Fibroblast of lung (primary cell): ENCODE data around the gene RPL13A. TPM values are rescaled to one million over a fixed set of nuclear protein-coding genes. Genes with fewer than 3 reads are reported as not detected.

Experiments
- DNase-seq, 2 donors: peaks; one replicate each; pipeline versions ENCODE4 v3.0.0 to v3.0.0-alpha.2; 2010; ENCODE audit warnings: low read depth in 2 of 2
- H2AFZ ChIP-seq: 2 replicates; pipeline ENCODE4 v1.5.1; 2012; ENCODE audit warnings: low read length, control low read depth, inconsistent platforms
- H3K27ac ChIP-seq: 2 replicates; pipeline ENCODE4 v1.5.1; 2011; ENCODE audit warnings: low read length, control low read depth; ENCODE audit not compliant: insufficient read depth
- H3K27me3 ChIP-seq: 2 replicates; pipeline ENCODE4 v1.5.1; 2011; ENCODE audit warnings: mild to moderate bottlenecking, low read length; ENCODE audit not compliant: control insufficient read depth, insufficient read depth
- H3K36me3 ChIP-seq: 2 replicates; pipeline ENCODE4 v1.5.1; 2011; ENCODE audit warnings: low read length; ENCODE audit not compliant: control insufficient read depth, insufficient read depth
- H3K4me1 ChIP-seq: 2 replicates; pipeline ENCODE4 v1.5.1; 2011; ENCODE audit warnings: low read length; ENCODE audit not compliant: control insufficient read depth, insufficient read depth; ENCODE audit errors: extremely low read depth
- H3K4me2 ChIP-seq: 2 replicates; pipeline ENCODE4 v1.5.1; 2011; ENCODE audit warnings: low read length, control low read depth; ENCODE audit not compliant: insufficient read depth; ENCODE audit errors: extremely low read depth
- H3K4me3 ChIP-seq, 4 experiments: fragments of 200-600 bp in 1 of 4; sonication (generic) in 1 of 4; replicated peaks in 1 of 4; 2 replicates each; pipeline ENCODE4 v1.5.1; 2011 to 2016; ENCODE audit warnings: low read length in 4 of 4, low read depth in 3 of 4, mild to moderate bottlenecking in 3 of 4, control low read depth in 2 of 4, inconsistent platforms in 1 of 4, mixed read lengths in 1 of 4; ENCODE audit not compliant: insufficient read depth in 1 of 4; ENCODE audit errors: control extremely low read depth in 1 of 4
- H3K79me2 ChIP-seq: 2 replicates; pipeline ENCODE4 v1.5.1; 2012; ENCODE audit warnings: mild to moderate bottlenecking, low read length, inconsistent platforms; ENCODE audit not compliant: control insufficient read depth, insufficient read depth
- H3K9ac ChIP-seq: 2 replicates; pipeline ENCODE4 v1.5.1; 2011; ENCODE audit warnings: mild to moderate bottlenecking, low read length, control low read depth; ENCODE audit not compliant: insufficient read depth
- H3K9me3 ChIP-seq: 2 replicates; pipeline ENCODE4 v1.5.1; 2012; ENCODE audit warnings: low read depth, low read length; ENCODE audit not compliant: control insufficient read depth, insufficient read depth
- H4K20me1 ChIP-seq: 2 replicates; pipeline ENCODE4 v1.5.1; 2011; ENCODE audit warnings: low read length; ENCODE audit not compliant: control insufficient read depth, insufficient read depth; ENCODE audit errors: extremely low read depth
- EZH2 ChIP-seq: IDR thresholded peaks from 2 replicates; pipeline ENCODE4 v1.5.1; 2012; ENCODE audit warnings: low read length, control low read depth, mild to moderate bottlenecking; ENCODE audit errors: missing control alignments
- polyA plus RNA-seq, 2 donors: library from polyadenylated mRNA; depleted of rRNA in 1 of 2; stranded (reverse) in 1 of 2; unstranded in 1 of 2; fragments of >200 nt; gene quantifications; 2 replicates each; pipeline ENCODE4 v1.2.1, GENCODE V29; 2011 to 2012; ENCODE audit warnings: missing spikeins in 1 of 2
- total RNA-seq: library from RNA; depleted of rRNA; stranded (reverse); fragments of >200 nt; gene quantifications from 2 replicates; pipeline ENCODE4 v1.2.1, GENCODE V29; 2014
- TF ChIP-seq, protein P1 (sequence below), 2 donors: IDR thresholded peaks in 1 of 2; conservative IDR thresholded peaks in 1 of 2; 1 replicate in 1 of 2; 2 replicates in 1 of 2; pipeline ENCODE4 v1.5.1; 2011 to 2012; ENCODE audit warnings: low read length in 2 of 2, control low read depth in 1 of 2, inconsistent platforms in 1 of 2, low read depth in 1 of 2, mild to moderate bottlenecking in 1 of 2

RPL13A gene
- total and polyA plus RNA-seq, 2 donors (not counting 1 experiment from before 2014, with no cell fraction given), result 1,418 to 3,385 TPM

- TF ChIP-seq EZH2, result no peak
- TF ChIP-seq, protein P1, sequence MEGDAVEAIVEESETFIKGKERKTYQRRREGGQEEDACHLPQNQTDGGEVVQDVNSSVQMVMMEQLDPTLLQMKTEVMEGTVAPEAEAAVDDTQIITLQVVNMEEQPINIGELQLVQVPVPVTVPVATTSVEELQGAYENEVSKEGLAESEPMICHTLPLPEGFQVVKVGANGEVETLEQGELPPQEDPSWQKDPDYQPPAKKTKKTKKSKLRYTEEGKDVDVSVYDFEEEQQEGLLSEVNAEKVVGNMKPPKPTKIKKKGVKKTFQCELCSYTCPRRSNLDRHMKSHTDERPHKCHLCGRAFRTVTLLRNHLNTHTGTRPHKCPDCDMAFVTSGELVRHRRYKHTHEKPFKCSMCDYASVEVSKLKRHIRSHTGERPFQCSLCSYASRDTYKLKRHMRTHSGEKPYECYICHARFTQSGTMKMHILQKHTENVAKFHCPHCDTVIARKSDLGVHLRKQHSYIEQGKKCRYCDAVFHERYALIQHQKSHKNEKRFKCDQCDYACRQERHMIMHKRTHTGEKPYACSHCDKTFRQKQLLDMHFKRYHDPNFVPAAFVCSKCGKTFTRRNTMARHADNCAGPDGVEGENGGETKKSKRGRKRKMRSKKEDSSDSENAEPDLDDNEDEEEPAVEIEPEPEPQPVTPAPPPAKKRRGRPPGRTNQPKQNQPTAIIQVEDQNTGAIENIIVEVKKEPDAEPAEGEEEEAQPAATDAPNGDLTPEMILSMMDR (conservative IDR thresholded peaks at IDR 0.05 in 1 of 2, IDR thresholded peaks at IDR 0.05 in 1 of 2; ENCODE audit: low read depth in 1 of 2, low read length in 2 of 2), result no peak
- Histone ChIP-seq H3K4me2 (no peak overlapping the region), H3K27ac (no peak overlapping the region), H3K79me2 (peaks cover 6% of the 10 kb centered on the region), H3K4me3 (no peak overlapping the region), H3K4me1 (peaks cover 3% of the 10 kb centered on the region), H3K27me3 (peaks cover 10% of the 10 kb centered on the region), H3K9me3 (no peaks in the 10 kb centered on the region), H4K20me1 (no peaks in the 10 kb centered on the region), H3K36me3 (peaks cover 6% of the 10 kb centered on the region), H2AFZ (no peak overlapping the region), H3K9ac (no peak overlapping the region)
- DNase-seq, result no peak
Measured at GRCh38 chr19:49445997-49446396, 41.4 kb upstream of the RPL13A start.

DNA sequence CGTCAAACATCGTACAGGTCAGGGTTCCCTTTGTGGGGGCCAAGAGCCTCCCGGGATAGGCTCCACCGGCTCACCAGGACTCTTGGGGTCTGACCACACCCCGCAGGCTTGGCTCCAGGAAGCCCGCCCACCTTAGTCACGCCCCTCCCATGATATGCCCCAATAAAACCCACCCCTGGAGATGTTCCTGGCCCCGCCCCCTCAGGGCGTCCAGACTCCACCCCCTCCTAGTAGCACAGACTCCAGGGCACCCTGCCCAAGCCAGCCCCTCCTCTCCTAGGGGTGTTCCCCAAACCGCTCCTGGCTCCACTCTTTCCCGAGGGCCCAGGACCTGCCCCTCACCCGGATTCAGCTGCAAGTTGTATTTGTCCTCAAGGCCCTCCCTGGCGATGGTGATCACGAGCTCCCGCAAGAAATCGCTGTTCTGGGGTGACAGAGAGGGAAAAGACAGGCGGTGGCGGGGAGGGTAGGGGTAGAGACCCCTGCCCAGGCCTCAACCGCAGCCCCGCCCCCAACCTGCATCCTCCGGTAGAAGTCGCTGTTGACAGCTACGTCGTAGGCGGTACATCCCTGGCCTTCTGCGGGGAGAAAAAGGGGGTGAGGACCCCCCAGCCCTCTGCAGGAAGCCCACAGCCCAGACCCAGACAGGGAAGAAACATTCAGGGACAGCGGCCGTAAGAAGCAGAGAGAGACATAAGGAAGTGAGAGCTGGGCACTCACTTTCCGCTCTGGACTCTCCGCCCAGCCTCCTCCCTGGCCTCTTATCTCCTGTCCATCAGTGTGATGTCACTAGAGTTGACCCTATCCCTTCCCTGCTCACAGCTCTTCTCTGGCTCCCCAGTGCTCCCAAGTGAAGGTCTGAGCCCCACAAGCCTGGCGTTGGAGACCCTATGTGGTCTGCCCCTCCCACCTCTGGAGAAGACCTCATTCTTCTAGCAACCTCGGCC, 39.6 kb upstream of the RPL13A start:
- H4K20me1 ChIP-seq, result no peaks in the 10 kb centered on the region
- no peaks in the 10 kb centered on the region for H3K9me3 ChIP-seq
- peaks cover 11% of the 10 kb centered on the region for H3K79me2 ChIP-seq
- H3K4me2 ChIP-seq, result no peak overlapping the region
- no peaks in the 10 kb centered on the region for H3K27me3 ChIP-seq
- peak in 1 of 2 donors; percentile 15 for DNase-seq
- no peak overlapping the region for H2AFZ ChIP-seq
- no peak overlapping the region for H3K27ac ChIP-seq
- TF ChIP-seq, protein P1 (conservative IDR thresholded peaks at IDR 0.05 in 1 of 2, IDR thresholded peaks at IDR 0.05 in 1 of 2; ENCODE audit: low read depth in 1 of 2, low read length in 2 of 2), result no peak
- no peak overlapping the region for H3K9ac ChIP-seq
- H3K4me3 ChIP-seq, result no peak overlapping the region
- peaks cover 6% of the 10 kb centered on the region for H3K36me3 ChIP-seq
- H3K4me1 ChIP-seq, result peaks cover 3% of the 10 kb centered on the region

DNA sequence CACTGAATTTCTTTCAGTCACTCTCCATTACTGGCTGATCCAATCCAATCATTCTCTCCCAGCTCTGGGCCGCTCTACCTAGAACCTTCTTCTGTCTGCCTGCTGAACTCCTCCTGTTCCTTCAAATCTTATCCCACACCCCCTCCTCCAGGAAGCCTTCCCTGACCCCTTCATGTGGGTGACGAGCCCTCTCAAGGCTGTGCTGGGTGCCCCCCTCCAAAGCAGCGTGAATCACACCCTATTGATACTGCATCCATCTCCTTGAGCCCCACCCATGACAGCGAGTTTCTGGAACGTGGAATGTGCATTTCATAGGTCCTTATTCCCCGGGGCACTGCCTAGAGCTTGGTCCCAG, 39.0 kb upstream of the RPL13A start:
- no peak for DNase-seq
- H3K36me3 ChIP-seq, result peaks cover 6% of the 10 kb centered on the region
- peaks cover 3% of the 10 kb centered on the region for H3K4me1 ChIP-seq

More for the DNA sequence above, 39.0 kb upstream of the RPL13A start:
- no peak for TF ChIP-seq EZH2
- TF ChIP-seq, protein P1 (conservative IDR thresholded peaks at IDR 0.05 in 1 of 2, IDR thresholded peaks at IDR 0.05 in 1 of 2; ENCODE audit: low read depth in 1 of 2, low read length in 2 of 2), result no peak
- no peaks in the 10 kb centered on the region for H3K27me3 ChIP-seq
- H3K27ac ChIP-seq, result no peak overlapping the region
- no peak overlapping the region for H3K4me3 ChIP-seq
- no peak overlapping the region for H3K4me2 ChIP-seq
- no peaks in the 10 kb centered on the region for H4K20me1 ChIP-seq
- H2AFZ ChIP-seq, result no peak overlapping the region
- H3K9ac ChIP-seq, result no peak overlapping the region
- H3K79me2 ChIP-seq, result peaks cover 11% of the 10 kb centered on the region
- no peaks in the 10 kb centered on the region for H3K9me3 ChIP-seq
